Measurements from ENCODE around the gene PNRC1.
A peak's percentile ranks its signal among the peaks of the same experiment; 100 is the strongest.
"Not testable (repeated sequence)": the region's sequence is repeated elsewhere in the genome, so short reads cannot be mapped to it uniquely, and the experiment has no call there.

PNRC1 gene

GRCh38 chr6:89080281-89081128 lies at the start of gene PNRC1:
Gene PNRC1, plus strand, starts transcription at chr6:89080751. Its CDS starts 144 bp downstream, at chr6:89080895.
- H3K4me3 ChIP-seq (ENCODE audit: low read length), result peak within 1 kb of the TSS; percentile 94
- peaks cover 28% of the 10 kb centered on the region for H4K20me1 ChIP-seq (ENCODE audit: insufficient read depth, low read length)
- no peaks in the 10 kb centered on the region for H3K9me3 ChIP-seq (ENCODE audit: insufficient read depth, low read length)
- peaks cover 30% of the 10 kb centered on the region for H3K79me2 ChIP-seq (ENCODE audit: low read length)
- no peak for TF ChIP-seq CTCF (IDR thresholded peaks at IDR 0.05; ENCODE audit: low read depth, low read length)
- no peak for TF ChIP-seq EZH2phosphoT487 (IDR thresholded peaks at IDR 0.05; ENCODE audit: low read depth)
- no peaks in the 10 kb centered on the region for H3K27me3 ChIP-seq (ENCODE audit: low read depth, low read length)
- peak within 1 kb of the TSS; percentile 80 for H3K9ac ChIP-seq (ENCODE audit: low read length)
- peak within 1 kb of the TSS; percentile 91 for H3K4me2 ChIP-seq (ENCODE audit: low read length)
- peak within 1 kb of the TSS; percentile 70 for H3K27ac ChIP-seq (ENCODE audit: low read length)
- H3K4me1 ChIP-seq (ENCODE audit: low read length), result peaks cover 13% of the 10 kb centered on the region
- H3K36me3 ChIP-seq (replicated peaks; ENCODE audit: low read depth, low read length), result peaks cover 31% of the 10 kb centered on the region
- H2AFZ ChIP-seq (ENCODE audit: low read depth, low read length), result peak within 1 kb of the TSS; percentile 98

- H3K9ac ChIP-seq (ENCODE audit: low read length), result no peak overlapping the region
- no peaks in the 10 kb centered on the region for H4K20me1 ChIP-seq (ENCODE audit: insufficient read depth, low read length)
- no peaks in the 10 kb centered on the region for H3K9me3 ChIP-seq (ENCODE audit: insufficient read depth, low read length)
- TF ChIP-seq EZH2phosphoT487 (IDR thresholded peaks at IDR 0.05; ENCODE audit: low read depth) (no peak), CTCF (IDR thresholded peaks at IDR 0.05; ENCODE audit: low read depth, low read length) (no peak)
- no peak overlapping the region for H3K4me2 ChIP-seq (ENCODE audit: low read length)
- no peaks in the 10 kb centered on the region for H3K27me3 ChIP-seq (ENCODE audit: low read depth, low read length)
- H3K27ac ChIP-seq (ENCODE audit: low read length), result no peak overlapping the region
- H2AFZ ChIP-seq (ENCODE audit: low read depth, low read length), result no peak overlapping the region
- H3K4me3 ChIP-seq (ENCODE audit: low read length), result no peak overlapping the region
- no peaks in the 10 kb centered on the region for H3K4me1 ChIP-seq (ENCODE audit: low read length)
- H3K36me3 ChIP-seq (replicated peaks; ENCODE audit: low read depth, low read length), result no peaks in the 10 kb centered on the region
- H3K79me2 ChIP-seq (ENCODE audit: low read length), result no peaks in the 10 kb centered on the region
Measured at GRCh38 chr6:89032599-89032998, 48.0 kb upstream of the PNRC1 start.

GRCh38 chr6:89033461-89033860 lies 47.1 kb upstream of the PNRC1 start:
- TF ChIP-seq CTCF (IDR thresholded peaks at IDR 0.05; ENCODE audit: low read depth, low read length) (no peak), EZH2phosphoT487 (IDR thresholded peaks at IDR 0.05; ENCODE audit: low read depth) (no peak)
- H3K9ac ChIP-seq (ENCODE audit: low read length), result no peak overlapping the region
- no peaks in the 10 kb centered on the region for H3K27me3 ChIP-seq (ENCODE audit: low read depth, low read length)
- no peaks in the 10 kb centered on the region for H3K79me2 ChIP-seq (ENCODE audit: low read length)
- no peaks in the 10 kb centered on the region for H3K36me3 ChIP-seq (replicated peaks; ENCODE audit: low read depth, low read length)
- H2AFZ ChIP-seq (ENCODE audit: low read depth, low read length), result no peak overlapping the region
- no peaks in the 10 kb centered on the region for H3K4me1 ChIP-seq (ENCODE audit: low read length)
- no peaks in the 10 kb centered on the region for H4K20me1 ChIP-seq (ENCODE audit: insufficient read depth, low read length)
- no peaks in the 10 kb centered on the region for H3K9me3 ChIP-seq (ENCODE audit: insufficient read depth, low read length)
- no peak overlapping the region for H3K27ac ChIP-seq (ENCODE audit: low read length)
- no peak overlapping the region for H3K4me2 ChIP-seq (ENCODE audit: low read length)
- no peak overlapping the region for H3K4me3 ChIP-seq (ENCODE audit: low read length)

GRCh38 chr6:89034116-89034515 lies 46.4 kb upstream of the PNRC1 start:
- H3K4me3 ChIP-seq (ENCODE audit: low read length); H3K36me3 ChIP-seq (replicated peaks; ENCODE audit: low read depth, low read length); H3K4me1 ChIP-seq (ENCODE audit: low read length); H4K20me1 ChIP-seq (ENCODE audit: insufficient read depth, low read length); H3K27me3 ChIP-seq (ENCODE audit: low read depth, low read length); H3K79me2 ChIP-seq (ENCODE audit: low read length); H3K9ac ChIP-seq (ENCODE audit: low read length); H3K27ac ChIP-seq (ENCODE audit: low read length); H3K4me2 ChIP-seq (ENCODE audit: low read length); H2AFZ ChIP-seq (ENCODE audit: low read depth, low read length); H3K9me3 ChIP-seq (ENCODE audit: insufficient read depth, low read length): not testable (repeated sequence)

Measured in OCI-LY3 (cell line).